ENCODE results near the gene PLEKHA6. TPM values are rescaled to one million over a fixed set of nuclear protein-coding genes. Genes with fewer than 3 reads are reported as not detected.
A peak's percentile ranks its signal among the peaks of the same experiment; 100 is the strongest.

The PLEKHA6 gene
- total and polyA plus RNA-seq, 2 of the 8 experiments (the other 6 are each of a cell fraction or from before 2014, with no cell fraction given): 4.8 to 20.2 TPM

DNA sequence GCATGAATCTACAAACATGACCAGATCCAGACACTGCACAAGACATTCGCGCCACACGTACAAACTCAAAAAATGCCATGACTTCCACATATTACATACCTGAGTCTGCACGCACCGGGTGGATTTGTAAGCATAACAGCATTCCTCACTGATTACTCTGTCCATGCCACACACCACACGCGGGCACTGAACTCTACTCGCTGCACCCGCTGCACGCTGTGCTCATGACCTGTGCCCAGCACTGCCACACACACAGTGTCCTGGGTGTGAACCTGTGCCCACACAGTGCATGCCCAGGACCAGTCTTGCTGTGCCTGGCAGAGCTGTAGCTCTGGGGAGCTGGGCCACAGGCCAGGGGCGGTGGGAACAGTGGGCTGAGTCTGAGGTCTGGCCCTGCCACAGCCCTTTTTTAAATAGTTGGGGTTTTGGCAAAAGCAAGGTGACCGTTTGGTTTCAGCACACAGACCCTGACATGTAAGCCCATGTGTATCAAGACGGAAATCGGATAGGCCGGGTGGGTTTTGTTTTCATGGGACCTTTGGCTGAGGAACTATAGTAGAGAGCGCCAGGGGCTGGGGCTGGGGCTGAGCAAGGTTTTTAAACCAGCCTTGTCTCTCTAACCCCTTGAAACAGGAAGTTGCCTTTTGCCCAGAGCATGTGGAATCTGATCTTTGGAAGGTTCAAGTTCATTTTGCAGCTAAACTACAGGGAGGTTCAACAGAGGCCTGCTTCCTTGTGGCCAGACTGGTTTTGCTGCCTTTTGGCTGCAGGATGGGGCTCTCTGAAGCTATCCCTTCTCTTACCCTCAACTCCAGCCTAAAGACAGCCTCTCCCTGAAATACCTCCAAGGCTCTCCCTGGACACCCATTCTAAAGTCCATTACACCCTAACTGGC, 133.6 kb downstream of the PLEKHA6 start:
- Histone ChIP-seq H2AFZ (ENCODE audit: low read length) (no peak overlapping the region), H3K9ac (replicated peaks in 1 of 4; ENCODE audit: extremely low read depth in 1 of 4, low read depth in 3 of 4, low read length in 3 of 4) (no peak overlapping the region)
- DNase-seq (ENCODE audit: low read depth in 1 of 2, low spot score in 2 of 2): no peak
- TF ChIP-seq BCL11A (IDR thresholded peaks at IDR 0.05; ENCODE audit: low read depth in 2 of 2, low read length in 2 of 2): no peak
- no peak for TF ChIP-seq SUZ12 (IDR thresholded peaks at IDR 0.05; ENCODE audit: low read length)
- TF ChIP-seq, protein P1, sequence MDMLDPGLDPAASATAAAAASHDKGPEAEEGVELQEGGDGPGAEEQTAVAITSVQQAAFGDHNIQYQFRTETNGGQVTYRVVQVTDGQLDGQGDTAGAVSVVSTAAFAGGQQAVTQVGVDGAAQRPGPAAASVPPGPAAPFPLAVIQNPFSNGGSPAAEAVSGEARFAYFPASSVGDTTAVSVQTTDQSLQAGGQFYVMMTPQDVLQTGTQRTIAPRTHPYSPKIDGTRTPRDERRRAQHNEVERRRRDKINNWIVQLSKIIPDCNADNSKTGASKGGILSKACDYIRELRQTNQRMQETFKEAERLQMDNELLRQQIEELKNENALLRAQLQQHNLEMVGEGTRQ (IDR thresholded peaks at IDR 0.05; ENCODE audit: low read length): no peak
- TF ChIP-seq CHD2 (IDR thresholded peaks at IDR 0.05; ENCODE audit: low read length): no peak
- no peak for TF ChIP-seq HDAC2 (IDR thresholded peaks at IDR 0.05; ENCODE audit: borderline replicate concordance in 1 of 2, low read depth in 2 of 2, low read length in 2 of 2)
- no peak for TF ChIP-seq POLR2AphosphoS5 (IDR thresholded peaks at IDR 0.05; ENCODE audit: low read depth, low read length)
- TF ChIP-seq EZH2 (IDR thresholded peaks at IDR 0.05; ENCODE audit: low read depth, low read length, severe bottlenecking): no peak
- no peak for TF ChIP-seq RNF2 (IDR thresholded peaks at IDR 0.05; ENCODE audit: borderline replicate concordance, low read depth, low read length, missing control alignments, poor library complexity, severe bottlenecking)
- TF ChIP-seq SP2 (IDR thresholded peaks at IDR 0.05; ENCODE audit: low read length): no peak
- TF ChIP-seq TBP (IDR thresholded peaks at IDR 0.05; ENCODE audit: low read depth, low read length): no peak

More for the DNA sequence above, 133.6 kb downstream of the PLEKHA6 start:
- Histone ChIP-seq H3K4me2 (ENCODE audit: insufficient read depth in 1 of 2, low read depth in 2 of 2, low read length in 2 of 2) (no peak overlapping the region), H3K23me2 (ENCODE audit: low read depth, low read length) (no peaks in the 10 kb centered on the region), H2BK12ac (ENCODE audit: low read depth, low read length) (no peak overlapping the region), H3K79me2 (ENCODE audit: control insufficient read depth in 1 of 2, insufficient read depth in 2 of 2, low read length in 2 of 2) (no peaks in the 10 kb centered on the region), H4K20me1 (replicated peaks in 1 of 2; ENCODE audit: control insufficient read depth in 1 of 2, insufficient read depth in 2 of 2, low read length in 2 of 2) (no peaks in the 10 kb centered on the region), H4K91ac (replicated peaks; ENCODE audit: insufficient read length, low read length) (no peak overlapping the region), H3K79me1 (ENCODE audit: low read depth, low read length) (no peaks in the 10 kb centered on the region), H3K23ac (ENCODE audit: insufficient read length) (no peak overlapping the region), H3K4me3 (ENCODE audit: extremely low read depth in 1 of 4, insufficient read depth in 2 of 4, low read depth in 3 of 4, low read length in 4 of 4) (no peak overlapping the region), H2BK15ac (ENCODE audit: low read length) (no peak overlapping the region), H4K8ac (ENCODE audit: extremely low read depth, insufficient read depth, low read length) (no peak overlapping the region), H2BK5ac (ENCODE audit: low read depth, low read length) (0 out of 2 replicates have a peak overlapping the region, but pooled peaks have one; percentile 68), H3K9me3 (ENCODE audit: insufficient read depth in 2 of 2, low read depth in 1 of 2, low read length in 1 of 2) (no peaks in the 10 kb centered on the region), H3K4me1 (replicated peaks in 1 of 4; ENCODE audit: control insufficient read depth in 3 of 4, insufficient read depth in 4 of 4, low read length in 3 of 4) (0 out of 7 replicates have a peak, but pooled peaks cover 0 to 2% (median 0%) of the 10 kb centered on the region in 4 experiments), H3K56ac (replicated peaks; ENCODE audit: insufficient read length, low read depth, low read length) (no peak overlapping the region), H2BK20ac (ENCODE audit: low read length) (no peak overlapping the region), H3K27me3 (replicated peaks in 1 of 4; ENCODE audit: control insufficient read depth in 3 of 4, extremely low read depth in 1 of 4, insufficient read depth in 3 of 4, low read length in 3 of 4) (no peaks in the 10 kb centered on the region), H3K14ac (ENCODE audit: insufficient read length) (no peak overlapping the region), H2AK5ac (ENCODE audit: low read depth, low read length) (no peak overlapping the region), H4K5ac (ENCODE audit: insufficient read length, low read depth, low read length) (no peak overlapping the region), H3K36me3 (ENCODE audit: control insufficient read depth in 2 of 4, insufficient read depth in 4 of 4, low read length in 3 of 4) (no peaks in the 10 kb centered on the region; a peak in 1 of 8 replicates), H3K4ac (replicated peaks; ENCODE audit: insufficient read length, low read depth, low read length) (no peak overlapping the region), H2BK120ac (replicated peaks; ENCODE audit: low read depth, low read length) (no peak overlapping the region), H3K27ac (ENCODE audit: low read depth, low read length) (no peak overlapping the region), H3K18ac (ENCODE audit: extremely low read depth, low read length) (no peak overlapping the region)
- ChIA-PET CTCF (ENCODE audit: partially characterized antibody) (interaction anchor here (0.6 to 8.3 kb wide), 4 partner anchors 9 to 137 kb away, joined by 3 to 59 read pairs (median 4); no protein-coding TSS in a partner anchor), POLR2A (ENCODE audit: partially characterized antibody) (no interaction called here)
- 91% methylated on average over 16 of the region's 16 CpGs; no CpG with 5 or more reads in 1 of the 2 experiments for WGBS, 2 experiments (ENCODE audit: extremely low coverage in 1 of 2, insufficient coverage in 1 of 2, insufficient read length in 1 of 2, insufficient replicate concordance in 2 of 2, low coverage in 1 of 2, low lambda C conversion rate in 2 of 2, missing lambda C conversion rate in 1 of 2)
- FAIRE-seq: no peak
